ENCODE data around the gene AXIN1.

AXIN1 gene

DNA sequence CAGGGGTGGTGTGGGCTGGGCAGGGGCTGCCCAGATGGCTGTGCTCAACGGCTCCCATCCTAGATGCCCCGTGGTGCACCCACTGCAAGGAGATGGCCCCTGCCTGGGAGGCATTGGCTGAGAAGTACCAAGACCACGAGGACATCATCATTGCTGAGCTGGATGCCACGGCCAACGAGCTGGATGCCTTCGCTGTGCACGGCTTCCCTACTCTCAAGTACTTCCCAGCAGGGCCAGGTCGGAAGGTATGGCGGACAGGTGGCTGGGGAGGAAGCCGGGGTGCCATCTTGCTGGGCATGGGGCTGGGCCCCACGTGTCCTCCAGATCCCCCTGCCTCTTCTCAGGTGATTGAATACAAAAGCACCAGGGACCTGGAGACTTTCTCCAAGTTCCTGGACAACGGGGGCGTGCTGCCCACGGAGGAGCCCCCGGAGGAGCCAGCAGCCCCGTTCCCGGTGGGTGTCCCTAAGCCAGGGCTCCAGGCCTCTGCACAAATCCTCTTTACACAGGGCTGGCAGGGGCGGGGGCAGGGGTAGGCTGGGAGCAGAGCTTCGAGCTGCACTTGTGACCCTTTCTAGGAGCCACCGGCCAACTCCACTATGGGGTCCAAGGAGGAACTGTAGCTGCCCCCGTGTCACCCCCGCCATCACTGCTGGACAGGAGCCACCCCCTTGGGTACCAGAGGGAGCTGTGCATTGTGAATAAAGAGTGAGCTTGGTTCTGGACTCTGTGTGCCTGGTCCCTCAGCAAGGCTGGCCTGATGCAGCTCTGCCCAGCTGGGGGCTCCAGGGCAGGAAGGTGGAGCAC lies 65.8 kb downstream of the AXIN1 start:
- no peak overlapping the region for H3K4me3 ChIP-seq (ENCODE audit: low read depth in 1 of 2, low read length in 2 of 2)
- peaks cover 18% of the 10 kb centered on the region for H3K36me3 ChIP-seq (ENCODE audit: insufficient read depth, low read length)

DNA sequence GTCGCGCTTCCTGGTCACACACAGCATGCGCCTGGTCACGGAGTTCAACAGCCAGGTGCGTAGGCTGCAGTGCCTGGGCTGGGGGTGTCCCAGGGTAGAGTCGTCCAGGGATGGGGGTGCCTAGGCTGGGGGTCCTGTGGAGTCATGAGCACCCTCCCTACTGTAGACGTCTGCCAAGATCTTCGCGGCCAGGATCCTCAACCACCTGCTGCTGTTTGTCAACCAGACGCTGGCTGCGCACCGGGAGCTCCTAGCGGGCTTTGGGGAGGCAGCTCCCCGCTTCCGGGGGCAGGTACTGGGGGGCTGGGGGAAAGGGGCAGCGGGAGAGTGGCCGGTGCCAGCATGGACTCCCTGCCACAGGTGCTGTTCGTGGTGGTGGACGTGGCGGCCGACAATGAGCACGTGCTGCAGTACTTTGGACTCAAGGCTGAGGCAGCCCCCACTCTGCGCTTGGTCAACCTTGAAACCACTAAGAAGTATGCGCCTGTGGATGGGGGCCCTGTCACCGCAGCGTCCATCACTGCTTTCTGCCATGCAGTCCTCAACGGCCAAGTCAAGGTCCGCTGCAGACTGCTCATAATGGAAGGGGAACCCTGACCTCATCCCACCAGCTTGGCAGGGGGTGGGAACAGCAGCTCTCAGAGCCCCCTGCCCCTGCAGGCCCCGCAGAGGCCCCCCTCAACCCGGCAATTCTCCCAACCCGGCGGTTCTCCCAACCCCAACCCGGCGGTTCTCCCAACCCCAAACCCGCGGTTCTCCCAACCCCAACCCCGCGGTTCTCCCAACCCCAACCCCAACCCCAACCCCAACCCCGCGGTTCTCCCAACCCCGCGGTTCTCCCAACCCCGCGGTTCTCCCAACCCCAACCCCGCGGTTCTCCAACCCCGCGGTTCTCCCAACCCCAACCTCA lies 67.1 kb downstream of the AXIN1 start:
- Histone ChIP-seq H3K27me3 (ENCODE audit: control insufficient read depth in 1 of 2, insufficient read depth in 2 of 2, low read length in 2 of 2) (peaks cover 0 to 17% of the 10 kb centered on the region in 2 donors), H3K9me3 (ENCODE audit: low read length) (no peaks in the 10 kb centered on the region), H3K9ac (ENCODE audit: low read length) (no peak overlapping the region), H3K27ac (ENCODE audit: low read depth, low read length) (no peak overlapping the region), H3K4me3 (ENCODE audit: low read depth in 1 of 2, low read length in 2 of 2) (no peak overlapping the region), H3K36me3 (ENCODE audit: insufficient read depth, low read length) (peaks cover 9% of the 10 kb centered on the region), H3K4me1 (ENCODE audit: insufficient read depth, low read length) (no peaks in the 10 kb centered on the region)

More for the DNA sequence above, 65.8 kb downstream of the AXIN1 start:
- H3K27ac ChIP-seq (ENCODE audit: low read depth, low read length), result no peak overlapping the region
- H3K27me3 ChIP-seq (ENCODE audit: control insufficient read depth in 1 of 2, insufficient read depth in 2 of 2, low read length in 2 of 2), result peaks cover 0 to 5% of the 10 kb centered on the region in 2 donors
- H3K9ac ChIP-seq (ENCODE audit: low read length), result no peak overlapping the region
- H3K4me1 ChIP-seq (ENCODE audit: insufficient read depth, low read length), result no peaks in the 10 kb centered on the region
- no peaks in the 10 kb centered on the region for H3K9me3 ChIP-seq (ENCODE audit: low read length)

DNA sequence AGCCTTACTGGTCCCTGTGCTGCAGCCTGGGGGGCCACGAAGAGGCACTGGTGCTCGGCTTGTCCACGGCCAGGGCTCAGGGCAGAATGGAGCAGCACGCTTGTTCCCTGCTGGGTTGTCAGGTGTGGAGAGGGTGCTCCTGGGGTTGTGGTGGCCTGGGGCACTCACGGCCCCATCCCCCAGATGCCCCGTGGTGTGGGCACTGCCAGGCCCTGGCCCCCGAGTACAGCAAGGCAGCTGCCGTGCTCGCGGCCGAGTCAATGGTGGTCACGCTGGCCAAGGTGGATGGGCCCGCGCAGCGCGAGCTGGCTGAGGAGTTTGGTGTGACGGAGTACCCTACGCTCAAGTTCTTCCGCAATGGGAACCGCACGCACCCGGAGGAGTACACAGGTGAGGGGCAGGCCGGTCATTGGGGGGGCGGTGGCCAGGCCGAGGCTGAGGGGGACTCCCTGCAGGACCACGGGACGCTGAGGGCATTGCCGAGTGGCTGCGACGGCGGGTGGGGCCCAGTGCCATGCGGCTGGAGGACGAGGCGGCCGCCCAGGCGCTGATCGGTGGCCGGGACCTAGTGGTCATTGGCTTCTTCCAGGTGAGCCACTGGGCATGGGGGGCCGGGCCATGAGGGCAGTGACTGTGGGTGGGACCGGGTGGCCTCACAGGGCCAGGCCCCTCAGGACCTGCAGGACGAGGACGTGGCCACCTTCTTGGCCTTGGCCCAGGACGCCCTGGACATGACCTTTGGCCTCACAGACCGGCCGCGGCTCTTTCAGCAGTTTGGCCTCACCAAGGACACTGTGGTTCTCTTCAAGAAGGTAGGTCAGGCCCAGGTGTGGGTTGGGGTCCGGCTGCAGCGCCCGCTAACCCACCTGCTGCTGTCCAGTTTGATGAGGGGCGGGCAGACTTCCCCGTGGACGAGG lies 68.1 kb downstream of the AXIN1 start:
- Histone ChIP-seq H3K4me3 (ENCODE audit: low read depth in 1 of 2, low read length in 2 of 2) (no peak overlapping the region), H3K9me3 (ENCODE audit: low read length) (no peaks in the 10 kb centered on the region), H3K4me1 (ENCODE audit: insufficient read depth, low read length) (no peaks in the 10 kb centered on the region), H3K36me3 (ENCODE audit: insufficient read depth, low read length) (peaks cover 7% of the 10 kb centered on the region), H3K27me3 (ENCODE audit: control insufficient read depth in 1 of 2, insufficient read depth in 2 of 2, low read length in 2 of 2) (peaks cover 0 to 21% of the 10 kb centered on the region in 2 donors), H3K27ac (ENCODE audit: low read depth, low read length) (no peak overlapping the region), H3K9ac (ENCODE audit: low read length) (no peak overlapping the region)

DNA sequence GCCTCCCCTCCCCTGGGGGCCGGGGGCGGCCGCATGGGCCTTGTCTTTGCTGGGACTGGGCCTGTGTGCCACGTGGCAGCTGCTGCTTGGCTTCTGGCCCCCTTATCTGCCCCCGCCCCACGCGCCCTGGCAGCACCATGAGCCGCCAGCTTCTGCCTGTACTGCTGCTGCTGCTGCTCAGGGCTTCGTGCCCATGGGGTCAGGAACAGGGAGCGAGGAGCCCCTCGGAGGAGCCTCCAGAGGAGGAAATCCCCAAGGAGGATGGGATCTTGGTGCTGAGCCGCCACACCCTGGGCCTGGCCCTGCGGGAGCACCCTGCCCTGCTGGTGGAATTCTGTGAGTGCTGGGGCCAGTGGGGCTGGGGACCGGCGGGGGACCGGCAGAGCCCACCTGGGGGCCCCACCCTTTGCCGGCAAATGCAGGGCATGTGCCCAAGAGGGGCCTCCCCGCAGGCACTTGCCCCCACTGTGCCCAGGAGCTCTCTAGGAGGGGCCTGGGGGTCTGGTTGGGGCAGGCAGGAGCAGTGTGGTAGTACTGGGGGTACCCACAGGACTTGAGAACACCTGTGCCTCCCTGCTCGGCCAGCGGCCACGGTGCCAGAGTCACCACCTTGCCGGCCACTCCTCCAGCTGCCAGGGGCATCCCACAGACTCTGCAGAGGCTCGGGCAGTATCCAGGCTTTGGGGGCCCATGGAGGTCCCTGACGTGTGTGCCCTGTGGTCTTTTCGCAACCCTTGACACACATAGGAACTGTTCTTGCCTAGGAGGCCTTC lies 69.3 kb downstream of the AXIN1 start, which contains the start of gene PDIA2:
TSS of gene PDIA2 (plus strand) at position 132 of the 773 bp plus-strand sequence. CDS start at position 138, 6 bp downstream.
- H3K27ac ChIP-seq (ENCODE audit: low read depth, low read length), result no peak within 1 kb of the TSS
- H3K9ac ChIP-seq (ENCODE audit: low read length), result no peak within 1 kb of the TSS
- H3K27me3 ChIP-seq (ENCODE audit: control insufficient read depth in 1 of 2, insufficient read depth in 2 of 2, low read length in 2 of 2), result peaks cover 0 to 21% of the 10 kb centered on the region in 2 donors
- no peak within 1 kb of the TSS for H3K4me3 ChIP-seq (ENCODE audit: low read depth in 1 of 2, low read length in 2 of 2)
- no peaks in the 10 kb centered on the region for H3K9me3 ChIP-seq (ENCODE audit: low read length)
- no peaks in the 10 kb centered on the region for H3K4me1 ChIP-seq (ENCODE audit: insufficient read depth, low read length)
- H3K36me3 ChIP-seq (ENCODE audit: insufficient read depth, low read length), result peaks cover 4% of the 10 kb centered on the region

DNA sequence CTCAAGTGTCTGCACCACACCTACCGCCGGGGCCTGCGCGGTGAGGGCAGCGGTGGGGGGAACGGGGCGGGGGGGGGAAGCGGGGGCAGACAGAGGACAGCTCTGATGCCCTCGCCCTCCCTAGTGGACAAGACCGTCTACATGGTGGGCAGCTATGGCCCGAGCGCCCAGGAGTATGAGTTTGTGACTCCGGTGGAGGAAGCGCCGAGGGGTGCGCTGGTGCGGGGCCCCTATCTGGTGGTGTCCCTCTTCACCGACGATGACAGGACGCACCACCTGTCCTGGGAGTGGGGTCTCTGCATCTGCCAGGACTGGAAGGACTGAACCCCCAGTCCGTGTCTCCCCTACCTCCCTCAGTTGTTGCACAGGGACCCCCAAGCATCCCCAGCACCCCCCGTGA lies 70.0 kb downstream of the AXIN1 start:
- no peaks in the 10 kb centered on the region for H3K36me3 ChIP-seq (ENCODE audit: insufficient read depth, low read length)
- H3K9me3 ChIP-seq (ENCODE audit: low read length), result no peaks in the 10 kb centered on the region
- no peak overlapping the region for H3K9ac ChIP-seq (ENCODE audit: low read length)
- no peak overlapping the region for H3K4me3 ChIP-seq (ENCODE audit: low read depth in 1 of 2, low read length in 2 of 2)
- no peaks in the 10 kb centered on the region for H3K4me1 ChIP-seq (ENCODE audit: insufficient read depth, low read length)
- H3K27me3 ChIP-seq (ENCODE audit: control insufficient read depth in 1 of 2, insufficient read depth in 2 of 2, low read length in 2 of 2), result peaks cover 0 to 21% of the 10 kb centered on the region in 2 donors
- H3K27ac ChIP-seq (ENCODE audit: low read depth, low read length), result no peak overlapping the region

DNA sequence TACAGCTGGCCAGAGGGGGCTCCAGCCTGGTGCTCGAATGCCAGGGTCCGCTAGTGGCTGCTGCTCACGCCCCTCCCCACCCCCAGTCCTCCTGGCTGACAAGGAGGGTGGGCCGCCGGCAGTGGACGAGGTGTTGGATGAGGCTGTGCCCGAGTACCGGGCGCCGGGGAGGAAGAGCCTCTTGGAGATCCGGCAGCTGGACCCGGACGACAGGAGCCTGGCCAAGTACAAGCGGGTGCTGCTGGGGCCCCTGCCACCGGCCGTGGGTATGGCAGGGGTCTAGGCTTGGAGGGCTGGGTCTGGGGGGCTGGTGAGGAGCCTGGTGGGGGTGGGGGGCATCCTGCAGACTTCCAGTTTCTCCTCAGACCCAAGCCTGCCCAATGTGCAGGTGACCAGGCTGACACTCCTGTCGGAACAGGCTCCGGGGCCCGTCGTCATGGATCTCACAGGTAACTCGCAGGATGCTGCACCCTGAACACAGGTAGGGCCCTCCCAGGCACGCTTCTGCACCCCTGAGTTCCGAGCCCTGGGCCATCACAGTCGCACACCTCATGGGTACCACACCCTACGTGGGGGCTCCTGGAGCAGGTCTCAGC lies 70.8 kb downstream of the AXIN1 start:
- no peak overlapping the region for H3K9ac ChIP-seq (ENCODE audit: low read length)
- H3K36me3 ChIP-seq (ENCODE audit: insufficient read depth, low read length), result no peaks in the 10 kb centered on the region
- H3K9me3 ChIP-seq (ENCODE audit: low read length), result no peaks in the 10 kb centered on the region
- H3K4me1 ChIP-seq (ENCODE audit: insufficient read depth, low read length), result no peaks in the 10 kb centered on the region
- no peak overlapping the region for H3K4me3 ChIP-seq (ENCODE audit: low read depth in 1 of 2, low read length in 2 of 2)
- H3K27me3 ChIP-seq (ENCODE audit: control insufficient read depth in 1 of 2, insufficient read depth in 2 of 2, low read length in 2 of 2), result peaks cover 0 to 21% of the 10 kb centered on the region in 2 donors
- H3K27ac ChIP-seq (ENCODE audit: low read depth, low read length), result no peak overlapping the region

DNA sequence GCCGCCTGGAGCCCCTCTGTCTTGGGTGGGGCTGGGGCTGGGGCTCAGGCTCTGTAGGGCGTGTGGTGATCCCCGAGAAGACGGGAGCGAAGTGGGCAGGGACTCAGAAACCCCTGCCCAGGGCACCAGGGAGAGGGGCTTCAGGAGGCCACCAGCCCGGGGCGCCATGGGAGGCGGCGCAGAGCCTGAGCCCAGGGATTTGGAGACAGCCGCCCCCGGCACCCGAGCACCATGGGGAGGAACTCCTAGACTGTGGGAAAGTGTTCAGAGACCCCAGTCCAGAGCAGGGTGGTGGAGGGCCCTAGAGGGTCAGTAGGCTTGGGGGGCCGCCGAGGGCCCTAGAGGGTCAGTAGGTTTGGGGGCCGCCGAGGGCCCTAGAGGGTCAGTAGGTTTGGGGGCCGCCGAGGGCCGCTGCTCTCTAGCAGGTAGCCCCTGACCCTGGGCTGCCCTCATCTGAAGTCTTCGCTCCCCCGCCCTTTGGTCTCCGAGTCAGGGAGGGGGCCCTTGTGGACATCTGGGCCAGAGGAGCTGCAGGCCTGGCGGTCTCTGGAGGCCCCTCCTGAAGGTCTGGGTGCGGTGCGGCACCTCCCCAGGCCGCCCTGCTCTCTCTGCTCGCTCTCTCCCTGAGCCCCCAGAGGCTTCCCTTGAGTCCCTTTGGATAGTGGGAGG lies 71.4 kb downstream of the AXIN1 start:
- H3K27ac ChIP-seq (ENCODE audit: low read depth, low read length), result no peak overlapping the region
- H3K4me3 ChIP-seq (ENCODE audit: low read depth in 1 of 2, low read length in 2 of 2), result no peak overlapping the region
- H3K27me3 ChIP-seq (ENCODE audit: control insufficient read depth in 1 of 2, insufficient read depth in 2 of 2, low read length in 2 of 2), result peaks cover 0 to 21% of the 10 kb centered on the region in 2 donors

DNA sequence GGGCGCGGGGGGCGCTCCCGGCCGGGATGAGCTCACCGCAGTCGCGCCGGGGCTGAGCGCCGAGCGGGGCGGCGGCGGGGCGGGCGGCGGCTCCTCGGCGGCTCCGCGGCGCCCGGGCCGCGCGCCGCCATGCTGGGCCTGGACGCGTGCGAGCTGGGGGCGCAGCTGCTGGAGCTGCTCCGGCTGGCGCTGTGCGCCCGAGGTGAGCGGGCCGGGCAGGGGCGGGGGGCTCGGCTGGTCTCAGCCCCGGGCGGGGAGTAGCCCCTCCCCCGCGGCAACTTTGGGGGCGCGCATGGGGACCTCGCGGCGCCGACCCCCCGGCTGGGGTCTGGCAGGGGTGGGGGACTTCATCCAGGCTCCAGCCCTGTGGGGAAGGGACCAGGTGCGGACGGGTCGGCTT lies 72.0 kb downstream of the AXIN1 start, which contains the start of gene ARHGDIG:
TSS of gene ARHGDIG (plus strand) at position 40 of the 400 bp plus-strand sequence. CDS start at position 130, 90 bp downstream.
- peaks cover 0 to 21% of the 10 kb centered on the region in 2 donors for H3K27me3 ChIP-seq (ENCODE audit: control insufficient read depth in 1 of 2, insufficient read depth in 2 of 2, low read length in 2 of 2)

More for the DNA sequence above, 71.4 kb downstream of the AXIN1 start:
- Histone ChIP-seq H3K4me1 (ENCODE audit: insufficient read depth, low read length) (no peaks in the 10 kb centered on the region), H3K9me3 (ENCODE audit: low read length) (no peaks in the 10 kb centered on the region), H3K9ac (ENCODE audit: low read length) (no peak overlapping the region), H3K36me3 (ENCODE audit: insufficient read depth, low read length) (no peaks in the 10 kb centered on the region)

DNA sequence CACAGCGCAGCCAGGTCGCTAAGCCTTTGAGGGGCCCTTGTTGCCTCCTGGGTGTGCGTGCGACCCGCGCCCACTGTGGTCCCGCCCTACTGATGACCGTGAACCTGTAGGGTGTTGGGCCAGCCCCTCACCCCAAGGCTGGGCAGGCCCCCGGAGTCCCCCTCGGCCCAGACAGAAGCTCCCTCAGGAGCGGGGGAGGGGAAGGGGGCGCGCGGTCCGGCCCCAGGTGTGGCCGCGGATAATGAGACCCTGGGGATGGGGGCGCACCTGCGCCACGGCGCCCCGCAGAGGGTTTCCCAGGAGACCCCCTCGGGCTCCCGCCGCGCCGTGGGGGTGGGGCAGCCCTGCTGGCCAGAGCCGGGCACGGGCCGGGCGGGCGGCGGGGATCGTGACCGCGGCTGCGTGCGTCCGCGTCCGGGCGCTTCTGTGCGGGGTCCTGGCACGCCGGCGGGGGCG lies 72.5 kb downstream of the AXIN1 start:
- peaks cover 0 to 24% of the 10 kb centered on the region in 2 donors for H3K27me3 ChIP-seq (ENCODE audit: control insufficient read depth in 1 of 2, insufficient read depth in 2 of 2, low read length in 2 of 2)
- H3K4me1 ChIP-seq (ENCODE audit: insufficient read depth, low read length), result no peaks in the 10 kb centered on the region
- H3K9me3 ChIP-seq (ENCODE audit: low read length), result no peaks in the 10 kb centered on the region
- H3K36me3 ChIP-seq (ENCODE audit: insufficient read depth, low read length), result no peaks in the 10 kb centered on the region
- no peak overlapping the region for H3K27ac ChIP-seq (ENCODE audit: low read depth, low read length)
- no peak overlapping the region for H3K4me3 ChIP-seq (ENCODE audit: low read depth in 1 of 2, low read length in 2 of 2)
- H3K9ac ChIP-seq (ENCODE audit: low read length), result no peak overlapping the region

More for the DNA sequence above, 72.0 kb downstream of the AXIN1 start, which contains the start of gene ARHGDIG:
- no peaks in the 10 kb centered on the region for H3K36me3 ChIP-seq (ENCODE audit: insufficient read depth, low read length)
- no peak within 1 kb of the TSS for H3K27ac ChIP-seq (ENCODE audit: low read depth, low read length)
- H3K4me1 ChIP-seq (ENCODE audit: insufficient read depth, low read length), result no peaks in the 10 kb centered on the region
- H3K9me3 ChIP-seq (ENCODE audit: low read length), result no peaks in the 10 kb centered on the region
- H3K4me3 ChIP-seq (ENCODE audit: low read depth in 1 of 2, low read length in 2 of 2), result no peak within 1 kb of the TSS
- no peak within 1 kb of the TSS for H3K9ac ChIP-seq (ENCODE audit: low read length)
